ENCODE measurements around the gene FYB1. TPM values are rescaled to one million over a fixed set of nuclear protein-coding genes. Genes with fewer than 3 reads are reported as not detected.

Gene FYB1
- total and polyA plus RNA-seq, 2 experiments from 2014 or later = not detected

GRCh38 chr5:39211773-39212172 lies 7.6 kb downstream of the FYB1 start:
- H3K27me3 ChIP-seq (ENCODE audit: insufficient read depth) = no peaks in the 10 kb centered on the region
- Mint-ChIP-seq H3K36me3 (ENCODE audit: low read depth) (no peaks in the 10 kb centered on the region), H3K27ac (no peak overlapping the region), H3K4me3 (no peak overlapping the region), H3K4me1 (peaks cover 18% of the 10 kb centered on the region; the same call in 2 of the 3 replicates), H3K9me3 (no peaks in the 10 kb centered on the region), H3K27me3 (ENCODE audit: insufficient read depth, low read depth, poor library complexity) (no peaks in the 10 kb centered on the region)
- no peak for ATAC-seq
- no peaks in the 10 kb centered on the region for H3K79me2 ChIP-seq (replicated peaks; ENCODE audit: insufficient read depth)
- no peak for TF ChIP-seq JUNB (IDR thresholded peaks at IDR 0.05; ENCODE audit: unreplicated experiment)
- TF ChIP-seq STAT1 (IDR thresholded peaks at IDR 0.05; ENCODE audit: unreplicated experiment) = no peak
- no peak for TF ChIP-seq REST (IDR thresholded peaks at IDR 0.05; ENCODE audit: unreplicated experiment)
- no peak for TF ChIP-seq EZH2phosphoT487 (IDR thresholded peaks at IDR 0.05; ENCODE audit: unreplicated experiment)
- TF ChIP-seq NANOG (IDR thresholded peaks at IDR 0.05; ENCODE audit: borderline replicate concordance) = no peak
- no peak for TF ChIP-seq ETS1 (IDR thresholded peaks at IDR 0.05)
- no peak for TF ChIP-seq POLR2AphosphoS5 (IDR thresholded peaks at IDR 0.05; ENCODE audit: low read depth)
- no peak for TF ChIP-seq ZNF331 (CRISPR knock-in tag; IDR thresholded peaks at IDR 0.05; ENCODE audit: low read depth)
- no peak for TF ChIP-seq CTCF (conservative IDR thresholded peaks at IDR 0.05; ENCODE audit: low read depth in 2 of 2)
- no peaks in the 10 kb centered on the region for H3K9me2 ChIP-seq (ENCODE audit: insufficient read depth)
- no peak overlapping the region for H3K4me2 ChIP-seq
- H3K36me3 ChIP-seq (ENCODE audit: insufficient read depth) = no peaks in the 10 kb centered on the region
- no peak overlapping the region for H2AFZ ChIP-seq
- H3K4me1 ChIP-seq (ENCODE audit: insufficient read depth) = peaks cover 8% of the 10 kb centered on the region; the same call in 1 of the 2 replicates
- DNase-seq (ENCODE audit: low spot score) = no peak
- H4K20me1 ChIP-seq (replicated peaks; ENCODE audit: insufficient read depth) = no peaks in the 10 kb centered on the region
- no peak overlapping the region for H3K27ac ChIP-seq (ENCODE audit: low read depth)
- no peak overlapping the region for H3K4me3 ChIP-seq
- no peaks in the 10 kb centered on the region for H3F3A ChIP-seq (replicated peaks; ENCODE audit: low read depth)

GRCh38 chr5:39209924-39210323 lies 9.4 kb downstream of the FYB1 start:
- Histone ChIP-seq H3K27me3 (ENCODE audit: insufficient read depth) (no peaks in the 10 kb centered on the region), H3K79me2 (replicated peaks; ENCODE audit: insufficient read depth) (no peaks in the 10 kb centered on the region), H3K4me1 (ENCODE audit: insufficient read depth) (peaks cover 8% of the 10 kb centered on the region; the same call in 1 of the 2 replicates), H3K4me2 (no peak overlapping the region), H3K36me3 (ENCODE audit: insufficient read depth) (no peaks in the 10 kb centered on the region), H3K4me3 (no peak overlapping the region), H3K27ac (ENCODE audit: low read depth) (no peak overlapping the region), H2AFZ (peak overlapping the region; percentile 12; the same call in 1 of the 2 replicates), H4K20me1 (replicated peaks; ENCODE audit: insufficient read depth) (no peaks in the 10 kb centered on the region), H3K9me2 (ENCODE audit: insufficient read depth) (no peaks in the 10 kb centered on the region), H3F3A (replicated peaks; ENCODE audit: low read depth) (no peaks in the 10 kb centered on the region)
- no peaks in the 10 kb centered on the region for H3K36me3 Mint-ChIP-seq (ENCODE audit: low read depth)
- no peak for DNase-seq (ENCODE audit: low spot score)
- H3K4me1 Mint-ChIP-seq = peaks cover 17% of the 10 kb centered on the region; the same call in 2 of the 3 replicates
- ATAC-seq = no peak
- H3K4me3 Mint-ChIP-seq = no peak overlapping the region
- H3K9me3 Mint-ChIP-seq = no peaks in the 10 kb centered on the region
- peak overlapping the region; percentile 31; the same call in 1 of the 2 replicates for H3K27ac Mint-ChIP-seq
- no peaks in the 10 kb centered on the region for H3K27me3 Mint-ChIP-seq (ENCODE audit: insufficient read depth, low read depth, poor library complexity)
- no peak for TF ChIP-seq EZH2 (IDR thresholded peaks at IDR 0.05; ENCODE audit: low read depth, unreplicated experiment)
- TF ChIP-seq ZNF114 (CRISPR knock-in tag; IDR thresholded peaks at IDR 0.05) = no peak
- TF ChIP-seq JUNB (IDR thresholded peaks at IDR 0.05; ENCODE audit: unreplicated experiment) = no peak
- no peak for TF ChIP-seq REST (IDR thresholded peaks at IDR 0.05; ENCODE audit: unreplicated experiment)
- no peak for TF ChIP-seq CTCF (conservative IDR thresholded peaks at IDR 0.05; ENCODE audit: low read depth in 2 of 2)
- TF ChIP-seq CREB1 (CRISPR knock-in tag; IDR thresholded peaks at IDR 0.05; ENCODE audit: low read depth) = no peak
- no peak for TF ChIP-seq EZH2phosphoT487 (IDR thresholded peaks at IDR 0.05; ENCODE audit: unreplicated experiment)
- no peak for TF ChIP-seq STAT1 (IDR thresholded peaks at IDR 0.05; ENCODE audit: unreplicated experiment)

All from GM23338 (cell line).